HG02943 (cell line): Measurements from ENCODE around the gene MARVELD2.
"Not testable (repeated sequence)": the region's sequence is repeated elsewhere in the genome, so short reads cannot be mapped to it uniquely, and the experiment has no call there.

ENCODE experiments used
- ATAC-seq: cut with Tn5 transposase; IDR thresholded peaks from one replicate; pipeline ENCODE4 v1.9.1; 2021; ENCODE audit warnings: mild to moderate bottlenecking, low read depth, moderate library complexity; ENCODE audit not compliant: unreplicated experiment

The MARVELD2 gene

GRCh38 chr5:69449511-69449910, 34.6 kb downstream of the MARVELD2 start:
- no peak for ATAC-seq

- ATAC-seq: no peak
These were observed 35.2 kb downstream of the MARVELD2 start for GRCh38 chr5:69450116-69450515.

- not testable (repeated sequence) for ATAC-seq
These were observed 35.6 kb downstream of the MARVELD2 start for GRCh38 chr5:69450527-69450926.

DNA sequence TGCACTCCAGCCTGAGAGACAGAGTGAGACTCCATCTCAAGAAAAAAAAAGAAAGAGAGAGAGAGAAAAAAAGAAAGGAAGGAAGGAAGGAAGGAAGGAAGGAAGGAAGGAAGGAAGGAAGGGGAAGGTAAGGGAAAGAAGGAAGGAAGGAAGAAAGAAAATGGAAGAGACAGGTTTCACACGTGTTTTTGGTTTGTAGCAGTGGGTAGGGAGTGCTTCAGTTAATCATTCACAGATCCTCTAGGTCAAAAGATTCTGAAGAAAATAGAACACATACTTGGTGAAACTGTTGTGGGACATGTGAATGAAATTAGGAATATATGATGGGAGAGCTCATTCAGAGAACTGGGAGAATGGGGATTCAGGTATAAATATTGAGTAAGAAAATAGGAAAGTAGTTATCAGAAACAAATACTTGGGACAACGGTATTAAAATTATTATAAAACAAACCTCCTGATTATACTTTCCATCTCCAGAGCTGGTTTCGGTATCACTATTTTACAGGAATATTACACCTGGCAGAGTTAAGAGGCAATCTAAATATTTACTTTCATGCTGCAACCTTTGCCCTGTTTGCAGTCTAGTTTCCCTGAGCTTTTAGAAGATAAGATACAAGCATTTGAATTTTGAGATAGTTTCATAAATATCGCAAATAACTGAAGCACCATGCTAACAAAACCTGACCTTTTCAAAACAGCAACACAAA, 37.2 kb downstream of the MARVELD2 start:
- ATAC-seq: no peak

GRCh38 chr5:69453487-69453886, 38.6 kb downstream of the MARVELD2 start:
- ATAC-seq: not testable (repeated sequence)

- no peak for ATAC-seq
These were observed 39.7 kb downstream of the MARVELD2 start for GRCh38 chr5:69454460-69455249.

DNA sequence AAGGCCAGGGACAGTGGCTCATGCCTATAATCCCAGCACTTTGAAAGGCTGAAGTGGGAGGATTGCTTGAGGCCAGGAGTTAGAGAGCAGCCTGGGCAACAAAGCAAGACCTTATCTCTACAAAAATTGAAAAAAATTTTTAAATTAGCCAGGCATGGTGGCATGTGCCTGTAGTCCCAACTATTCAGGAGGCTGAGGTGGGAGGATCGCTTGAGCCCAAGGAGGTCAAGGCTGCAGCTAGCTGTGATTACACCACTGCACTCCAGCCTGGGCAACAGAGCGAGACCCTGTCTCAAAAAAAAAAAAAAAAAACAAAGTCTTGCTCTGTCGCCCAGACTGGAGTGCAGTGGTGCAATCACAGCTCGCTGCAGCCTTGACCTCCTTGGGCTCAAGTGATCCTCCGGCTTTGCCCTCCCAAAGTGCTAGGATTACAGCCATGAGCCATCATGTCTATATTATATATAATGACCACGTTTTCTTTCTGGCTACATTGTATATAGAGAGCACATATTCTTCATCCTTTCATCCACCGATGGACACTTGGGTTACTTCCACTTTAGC, 40.6 kb downstream of the MARVELD2 start:
- not testable (repeated sequence) for ATAC-seq

DNA sequence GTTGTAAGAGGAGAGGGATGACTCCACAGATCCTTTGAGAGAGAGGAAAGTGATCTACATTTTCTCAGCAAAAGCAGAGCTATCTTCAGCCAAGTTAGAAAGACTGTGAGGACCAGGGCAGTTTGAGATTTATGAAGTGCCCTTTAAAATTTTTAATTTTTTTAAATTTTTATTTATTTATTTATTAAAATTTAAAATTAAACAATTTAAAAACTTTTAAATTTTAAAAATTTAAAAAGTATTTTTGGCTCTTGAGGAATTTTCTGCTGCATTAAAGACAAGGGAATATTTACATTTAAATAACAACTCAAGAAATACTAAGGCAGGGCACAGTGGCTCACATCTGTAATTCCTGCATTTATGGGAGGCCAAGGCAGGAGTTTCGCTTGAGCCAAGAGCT, 47.3 kb downstream of the MARVELD2 start:
- ATAC-seq: no peak

DNA sequence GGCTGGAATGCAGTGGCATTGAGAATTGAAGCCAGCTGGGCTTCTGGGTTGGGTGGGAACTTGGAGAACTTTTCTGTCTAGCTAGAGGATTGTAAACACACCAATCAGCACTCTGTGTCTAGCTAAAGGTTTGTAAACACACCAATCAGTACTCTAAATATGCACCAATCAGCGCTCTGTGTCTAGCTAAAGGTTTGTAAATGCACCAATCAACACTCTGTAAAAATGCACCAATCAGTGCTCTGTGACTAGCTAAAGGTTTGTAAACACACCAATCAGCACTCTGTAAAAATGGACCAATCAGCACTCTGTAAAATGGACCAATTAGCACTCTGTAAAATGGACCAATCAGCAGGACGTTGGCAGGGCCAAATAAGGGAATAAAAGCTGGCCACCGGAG, 51.5 kb downstream of the MARVELD2 start:
- not testable (repeated sequence) for ATAC-seq

- ATAC-seq: peak; percentile 77
These were observed 52.7 kb downstream of the MARVELD2 start for GRCh38 chr5:69467442-69468225.

DNA sequence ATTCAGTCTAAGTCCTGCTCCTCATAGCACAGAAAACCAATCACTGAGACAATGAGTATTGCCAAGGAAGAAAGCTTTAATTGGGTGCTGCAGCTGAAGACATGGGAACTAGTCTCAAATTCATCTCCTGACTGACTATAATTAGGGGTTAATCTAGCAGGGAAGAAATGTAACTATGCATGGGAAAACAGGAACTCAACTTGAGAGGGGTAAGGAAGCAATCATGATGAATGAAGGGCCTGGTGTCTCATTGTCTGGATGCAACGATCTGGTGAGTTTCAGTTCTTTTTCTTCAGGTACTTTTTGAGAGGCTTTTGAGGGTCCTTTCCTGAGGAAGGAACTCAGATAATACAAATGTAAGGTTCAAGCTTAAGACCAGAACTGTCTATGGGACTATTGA, 53.7 kb downstream of the MARVELD2 start:
- no peak for ATAC-seq

GRCh38 chr5:69471516-69471915, 56.6 kb downstream of the MARVELD2 start:
- ATAC-seq: not testable (repeated sequence)

GRCh38 chr5:69472535-69473143, 57.7 kb downstream of the MARVELD2 start:
- not testable (repeated sequence) for ATAC-seq

GRCh38 chr5:69477170-69477569, 62.3 kb downstream of the MARVELD2 start:
- ATAC-seq: no peak

DNA sequence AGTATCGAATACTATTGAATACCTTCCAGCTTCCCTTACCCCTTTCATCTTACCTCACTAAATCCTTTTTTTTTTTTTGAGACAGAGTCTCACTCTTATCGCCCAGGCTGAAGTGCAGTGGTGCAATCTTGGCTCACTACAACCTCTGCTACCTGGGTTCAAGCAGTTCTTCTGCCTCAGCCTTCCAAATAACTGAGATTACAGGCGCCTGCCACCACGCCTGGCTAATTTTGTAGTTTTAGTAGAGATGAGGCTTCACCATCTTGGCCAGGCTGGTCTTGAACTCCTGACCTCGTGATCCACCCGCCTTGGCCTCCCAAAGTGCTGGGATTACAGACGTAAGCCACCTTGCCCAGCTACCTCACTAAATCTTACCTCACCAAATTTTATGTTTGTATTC, 63.4 kb downstream of the MARVELD2 start:
- ATAC-seq: not testable (repeated sequence)

DNA sequence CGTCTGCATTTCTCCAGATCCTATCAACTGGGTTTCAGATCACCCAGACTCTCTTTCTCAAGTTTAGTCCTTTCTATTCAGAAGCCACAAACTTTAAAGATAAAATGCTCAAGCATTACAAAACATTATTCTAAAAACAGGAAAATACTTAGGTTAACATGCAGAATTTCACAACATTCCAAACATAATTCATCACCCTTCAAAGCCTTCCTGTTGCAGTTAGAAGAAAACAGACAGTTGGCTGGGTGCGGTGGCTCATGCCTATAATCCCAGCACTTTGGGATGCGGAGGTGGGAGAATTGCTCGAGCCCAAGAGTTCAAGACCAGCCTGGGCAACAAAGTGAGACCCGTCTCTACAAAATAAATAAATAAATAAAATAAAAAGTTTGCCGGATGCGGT, 70.0 kb downstream of the MARVELD2 start:
- ATAC-seq: no peak

DNA sequence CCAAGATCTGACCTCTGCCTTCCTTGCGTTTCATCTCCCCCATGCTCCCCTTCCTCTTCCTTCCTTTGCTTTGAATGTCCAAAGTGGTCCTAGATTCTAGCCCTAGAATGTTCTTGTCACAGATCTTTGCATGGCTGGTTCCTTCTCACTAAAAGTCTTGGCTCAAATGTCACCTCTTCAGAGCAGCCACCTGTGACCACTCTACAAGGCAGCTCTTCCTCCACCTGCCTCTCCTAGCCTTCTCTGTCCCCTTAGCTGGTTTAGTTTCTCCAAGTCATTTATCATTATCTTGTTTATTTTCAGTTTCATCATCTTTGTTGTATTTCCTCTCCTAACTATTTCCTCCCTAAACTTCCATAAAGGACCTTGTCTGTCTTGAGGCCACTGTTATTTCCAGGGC, 70.6 kb downstream of the MARVELD2 start:
- no peak for ATAC-seq

DNA sequence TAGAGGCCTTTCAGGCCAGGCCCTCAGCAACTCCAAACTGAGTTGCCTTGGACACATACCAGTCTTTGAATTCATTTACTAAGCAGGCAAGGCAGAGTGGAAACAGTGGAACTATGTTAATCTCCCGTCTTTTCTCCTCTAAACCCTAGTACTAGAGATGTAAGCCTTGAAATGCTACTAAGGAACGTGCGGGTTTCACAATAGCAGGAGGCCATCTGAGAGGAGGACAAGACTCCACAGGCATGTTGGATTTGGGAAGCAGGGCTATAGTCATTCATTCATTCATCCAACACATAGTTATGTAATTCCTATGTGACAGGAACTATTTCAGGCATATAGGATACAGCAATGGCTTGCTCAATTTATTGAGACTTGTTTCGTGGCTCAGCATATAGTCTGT, 74.3 kb downstream of the MARVELD2 start:
- ATAC-seq: no peak

DNA sequence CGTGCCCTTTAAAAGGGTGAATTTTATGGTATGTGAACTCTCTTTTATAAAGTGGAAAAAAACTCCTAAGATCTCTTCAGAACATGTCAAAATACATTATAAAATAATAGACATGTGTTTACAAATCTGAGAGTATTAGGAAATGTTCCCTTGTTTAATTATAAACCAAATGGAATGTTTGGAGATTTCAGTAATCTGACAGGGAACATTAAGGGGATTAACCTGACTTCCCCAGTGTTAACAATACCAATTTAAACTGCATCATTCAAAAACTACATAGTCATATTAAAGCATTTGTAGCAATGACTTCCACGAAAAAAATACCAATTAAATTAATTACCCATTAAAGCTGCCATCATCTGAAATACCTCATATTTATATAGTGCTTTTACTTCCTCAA, 76.1 kb downstream of the MARVELD2 start:
- no peak for ATAC-seq

GRCh38 chr5:69491838-69492390, 77.0 kb downstream of the MARVELD2 start:
- ATAC-seq: no peak
